Measurements from ENCODE around the gene PACRG.

Gene PACRG

GRCh38 chr6:163296835-163297519 is 569.2 kb downstream of the PACRG start:
- Histone ChIP-seq H3K79me2 (ENCODE audit: insufficient read depth, low read depth) (no peaks in the 10 kb centered on the region), H3K27ac (no peak overlapping the region), H3K4me1 (ENCODE audit: low read depth, poor library complexity, severe bottlenecking) (no peaks in the 10 kb centered on the region), H2AFZ (ENCODE audit: low read depth) (no peak overlapping the region), H3K27me3 (ENCODE audit: insufficient read depth, low read depth) (no peaks in the 10 kb centered on the region), H4K20me1 (ENCODE audit: insufficient read depth) (no peaks in the 10 kb centered on the region), H3K9ac (no peak overlapping the region), H3K36me3 (ENCODE audit: insufficient read depth) (no peaks in the 10 kb centered on the region), H3K4me2 (no peak overlapping the region), H3K4me3 (IDR thresholded peaks at IDR 0.05; ENCODE audit: insufficient read depth, low read depth, low read length) (no peak overlapping the region)
- no peak for TF ChIP-seq CTCF (conservative IDR thresholded peaks at IDR 0.05; ENCODE audit: low read depth, low read length)

DNA sequence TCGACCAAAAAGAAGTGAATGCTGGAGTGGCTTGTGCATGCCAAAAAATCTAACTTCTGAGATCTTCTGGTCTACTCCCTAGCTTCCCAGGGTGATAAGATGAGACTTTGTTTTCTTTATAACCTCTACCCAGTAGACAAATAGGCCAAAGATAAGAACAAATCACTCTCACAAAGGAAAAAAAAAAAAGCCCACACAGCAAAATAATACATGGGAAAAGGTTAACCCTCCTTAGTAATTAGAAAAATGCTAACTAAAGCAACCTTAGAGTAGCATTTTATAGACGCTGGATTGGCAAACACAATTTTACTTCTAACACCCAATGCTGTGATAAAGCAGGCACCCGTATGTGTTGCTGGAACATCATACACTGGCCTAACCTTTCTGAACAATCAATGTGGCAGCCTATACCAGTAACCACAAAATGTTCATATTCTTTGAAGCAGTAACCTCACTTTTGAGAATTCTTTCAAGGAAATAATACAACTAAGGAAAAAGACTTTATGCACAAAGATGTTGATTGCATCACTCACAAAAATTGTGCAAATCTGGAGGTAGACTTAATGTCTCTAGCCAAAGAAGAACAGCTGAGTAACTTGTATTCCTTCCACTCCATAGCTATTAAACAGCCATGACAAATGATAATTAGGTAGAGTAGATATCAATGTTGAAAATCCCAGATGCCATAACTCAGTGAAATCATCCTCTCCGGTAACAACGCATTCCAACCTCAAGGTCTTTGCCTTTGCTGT is 570.5 kb downstream of the PACRG start:
- H3K36me3 ChIP-seq (ENCODE audit: insufficient read depth): no peaks in the 10 kb centered on the region
- H3K9ac ChIP-seq: no peak overlapping the region
- no peak overlapping the region for H3K4me2 ChIP-seq
- no peak overlapping the region for H3K27ac ChIP-seq
- H4K20me1 ChIP-seq (ENCODE audit: insufficient read depth): no peaks in the 10 kb centered on the region
- H3K27me3 ChIP-seq (ENCODE audit: insufficient read depth, low read depth): no peaks in the 10 kb centered on the region
- H3K4me1 ChIP-seq (ENCODE audit: low read depth, poor library complexity, severe bottlenecking): no peaks in the 10 kb centered on the region
- H2AFZ ChIP-seq (ENCODE audit: low read depth): no peak overlapping the region
- no peaks in the 10 kb centered on the region for H3K79me2 ChIP-seq (ENCODE audit: insufficient read depth, low read depth)
- H3K4me3 ChIP-seq (IDR thresholded peaks at IDR 0.05; ENCODE audit: insufficient read depth, low read depth, low read length): no peak overlapping the region
- no peak for TF ChIP-seq CTCF (conservative IDR thresholded peaks at IDR 0.05; ENCODE audit: low read depth, low read length)

DNA sequence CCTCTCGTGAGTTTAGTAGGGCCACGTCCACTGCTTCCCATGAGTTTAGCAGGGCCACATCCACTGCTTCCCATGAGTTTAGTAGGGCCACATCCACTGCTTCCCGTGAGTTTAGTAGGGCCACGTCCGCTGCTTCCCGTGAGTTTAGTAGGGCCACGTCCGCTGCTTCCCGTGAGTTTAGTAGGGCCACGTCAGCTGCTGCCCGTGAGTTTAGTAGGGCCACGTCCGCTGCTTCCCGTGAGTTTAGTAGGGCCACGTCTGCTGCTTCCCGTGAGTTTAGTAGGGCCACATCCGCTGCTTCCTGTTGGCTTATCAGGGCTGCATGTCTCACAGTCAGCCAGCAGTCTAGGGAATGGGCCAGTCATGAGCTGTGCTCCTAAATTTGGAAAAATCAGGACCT is 573.1 kb downstream of the PACRG start:
- Histone ChIP-seq H3K4me2 (no peak overlapping the region), H3K4me1 (ENCODE audit: low read depth, poor library complexity, severe bottlenecking) (no peaks in the 10 kb centered on the region), H3K9ac (no peak overlapping the region), H3K36me3 (ENCODE audit: insufficient read depth) (no peaks in the 10 kb centered on the region), H4K20me1 (ENCODE audit: insufficient read depth) (no peaks in the 10 kb centered on the region), H3K4me3 (IDR thresholded peaks at IDR 0.05; ENCODE audit: insufficient read depth, low read depth, low read length) (no peak overlapping the region), H2AFZ (ENCODE audit: low read depth) (no peak overlapping the region), H3K79me2 (ENCODE audit: insufficient read depth, low read depth) (no peaks in the 10 kb centered on the region), H3K27ac (no peak overlapping the region), H3K27me3 (ENCODE audit: insufficient read depth, low read depth) (no peaks in the 10 kb centered on the region)
- TF ChIP-seq CTCF (conservative IDR thresholded peaks at IDR 0.05; ENCODE audit: low read depth, low read length): no peak

DNA sequence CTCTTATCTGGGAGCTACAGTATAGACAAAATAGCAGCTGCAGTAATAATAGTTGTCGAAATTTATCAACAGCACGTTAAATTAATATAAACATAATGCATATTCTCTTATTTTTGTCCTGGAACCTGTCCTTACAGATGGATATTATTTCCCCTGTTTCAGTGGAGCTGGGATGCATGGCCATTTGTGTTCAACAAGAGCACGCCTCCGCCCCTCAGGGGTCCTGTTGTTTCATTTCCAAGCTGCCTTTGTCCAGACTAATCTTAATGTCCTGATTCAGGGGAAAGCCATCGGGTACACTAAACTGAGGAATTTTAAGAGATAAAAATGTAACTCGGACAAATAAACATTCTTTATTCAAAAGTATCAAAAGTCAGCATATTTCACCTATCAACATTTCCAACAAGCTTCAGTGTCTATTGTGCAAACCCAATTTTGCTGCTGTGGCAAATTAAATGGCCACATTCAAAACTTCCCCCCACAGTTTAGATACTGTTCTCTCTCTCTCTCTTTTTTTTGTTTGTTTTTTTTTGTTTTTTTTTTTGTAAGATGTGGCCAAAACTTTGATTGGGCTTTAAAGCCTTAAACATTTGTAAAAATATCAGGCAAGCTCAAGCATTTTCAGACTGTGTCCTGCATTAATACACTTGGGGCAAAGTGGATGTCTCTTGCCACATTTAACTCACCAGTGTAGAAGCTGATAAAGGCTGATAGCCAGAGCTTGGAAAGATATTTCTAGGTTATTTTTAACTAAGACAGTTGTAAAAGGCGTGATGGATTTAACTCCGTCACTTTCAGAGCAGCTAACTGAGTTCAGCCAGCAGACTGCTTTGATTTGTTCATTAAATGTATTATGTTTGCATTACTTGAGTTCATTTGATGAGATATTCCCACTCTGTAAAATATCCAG is 574.2 kb downstream of the PACRG start:
- H3K4me3 ChIP-seq (IDR thresholded peaks at IDR 0.05; ENCODE audit: insufficient read depth, low read depth, low read length): no peak overlapping the region
- H4K20me1 ChIP-seq (ENCODE audit: insufficient read depth): no peaks in the 10 kb centered on the region
- no peak for TF ChIP-seq CTCF (conservative IDR thresholded peaks at IDR 0.05; ENCODE audit: low read depth, low read length)
- no peak overlapping the region for H3K27ac ChIP-seq
- H2AFZ ChIP-seq (ENCODE audit: low read depth): no peak overlapping the region
- H3K36me3 ChIP-seq (ENCODE audit: insufficient read depth): no peaks in the 10 kb centered on the region
- H3K79me2 ChIP-seq (ENCODE audit: insufficient read depth, low read depth): no peaks in the 10 kb centered on the region
- no peak overlapping the region for H3K4me2 ChIP-seq
- no peaks in the 10 kb centered on the region for H3K27me3 ChIP-seq (ENCODE audit: insufficient read depth, low read depth)
- H3K9ac ChIP-seq: no peak overlapping the region
- H3K4me1 ChIP-seq (ENCODE audit: low read depth, poor library complexity, severe bottlenecking): no peaks in the 10 kb centered on the region
